Uterus (tissue), 4 donors: Measurements from ENCODE around the gene MRLN. TPM values are rescaled to one million over a fixed set of nuclear protein-coding genes. Genes with fewer than 3 reads are reported as not detected.

Source experiments
- DNase-seq, 2 donors: peaks; one replicate each; pipeline ENCODE4 v3.0.0-alpha.2; 2019 to 2020
- H3K27ac ChIP-seq, 2 donors: fragments of 200-600 bp; sonication (generic); 1 replicate in 1 of 2; 2 replicates in 1 of 2; pipeline ENCODE4 v1.5.1; 2016 to 2018
- H3K27me3 ChIP-seq, 2 donors: fragments of 200-600 bp; sonication (generic); one replicate each; pipeline ENCODE4 v1.5.1; 2018 to 2019; ENCODE audit warnings: control low read depth in 1 of 2
- H3K36me3 ChIP-seq, 2 donors: fragments of 200-600 bp; sonication (generic); one replicate each; pipeline ENCODE4 v1.5.1; 2019; ENCODE audit warnings: control low read depth in 1 of 2
- H3K4me1 ChIP-seq, 2 donors: fragments of 200-600 bp; sonication (generic); one replicate each; pipeline ENCODE4 v1.5.1; 2018 to 2019; ENCODE audit warnings: control low read depth in 1 of 2
- H3K4me3 ChIP-seq, 2 donors: fragments of 200-600 bp; sonication (generic); 1 replicate in 1 of 2; 2 replicates in 1 of 2; pipeline ENCODE4 v1.5.1; 2018 to 2019; ENCODE audit warnings: mild to moderate bottlenecking in 1 of 2
- H3K9me3 ChIP-seq, 2 donors: fragments of 200-600 bp; sonication (generic); one replicate each; pipeline ENCODE4 v1.5.1; 2019; ENCODE audit warnings: control low read depth in 1 of 2
- POLR2A ChIP-seq, 2 donors: fragments of 450-650 bp; IDR thresholded peaks; one replicate each; pipeline ENCODE4 v1.6.1; 2016; ENCODE audit warnings: antibody characterized with exemption in 2 of 2, mild to moderate bottlenecking in 1 of 2, moderate library complexity in 1 of 2
- intact Hi-C: fragments of 100-400 bp; cut with DNase I; formaldehyde crosslinking; loops from one replicate; pipeline ENCODE4 v1.15.1; 2023; ENCODE audit warnings: low total_unique reads
- total RNA-seq, 4 donors: library from RNA; depleted of rRNA in 3 of 4; stranded (reverse); fragments of >200 nt in 3 of 4; gene quantifications; one replicate each; pipeline versions ENCODE4 v1.1.0 to v1.2.4, GENCODE V29; 2014 to 2023
- TF ChIP-seq, protein P1 (sequence below), 4 experiments: fragments of 200-600 bp in 2 of 4; fragments of 450-650 bp in 2 of 4; sonication (generic) in 2 of 4; IDR thresholded peaks; one replicate each; pipeline ENCODE4 v1.5.1; 2016 to 2019; ENCODE audit warnings: antibody characterized with exemption in 4 of 4, mild to moderate bottlenecking in 2 of 4, moderate library complexity in 1 of 4
- donor health status: DM: yes; HTN: yes; CAD: no.

The MRLN gene
- total RNA-seq, 4 donors from 2014 or later = 0.35 TPM; not detected in 3

DNA sequence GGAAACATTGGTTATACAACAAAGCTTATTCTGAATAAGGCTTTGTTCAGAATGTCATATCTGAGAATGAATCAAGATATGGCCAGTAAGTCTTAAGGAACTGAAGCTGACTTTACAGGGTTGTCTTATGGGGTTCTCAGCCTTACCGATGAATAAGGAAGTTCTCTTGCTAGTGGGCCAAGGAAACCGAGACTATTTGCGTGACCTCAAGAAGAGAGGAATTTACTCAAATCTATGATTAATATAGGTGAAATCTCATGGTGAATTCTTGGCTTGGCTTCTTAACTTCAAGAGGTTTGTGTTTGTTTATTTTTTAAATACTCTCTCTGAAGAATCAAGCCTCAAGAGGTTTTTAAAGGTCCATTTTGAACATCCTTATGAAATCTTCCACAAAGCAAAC is 4.7 kb upstream of the MRLN start:
- no peak for TF ChIP-seq POLR2A (IDR thresholded peaks at IDR 0.05)
- TF ChIP-seq, protein P1, sequence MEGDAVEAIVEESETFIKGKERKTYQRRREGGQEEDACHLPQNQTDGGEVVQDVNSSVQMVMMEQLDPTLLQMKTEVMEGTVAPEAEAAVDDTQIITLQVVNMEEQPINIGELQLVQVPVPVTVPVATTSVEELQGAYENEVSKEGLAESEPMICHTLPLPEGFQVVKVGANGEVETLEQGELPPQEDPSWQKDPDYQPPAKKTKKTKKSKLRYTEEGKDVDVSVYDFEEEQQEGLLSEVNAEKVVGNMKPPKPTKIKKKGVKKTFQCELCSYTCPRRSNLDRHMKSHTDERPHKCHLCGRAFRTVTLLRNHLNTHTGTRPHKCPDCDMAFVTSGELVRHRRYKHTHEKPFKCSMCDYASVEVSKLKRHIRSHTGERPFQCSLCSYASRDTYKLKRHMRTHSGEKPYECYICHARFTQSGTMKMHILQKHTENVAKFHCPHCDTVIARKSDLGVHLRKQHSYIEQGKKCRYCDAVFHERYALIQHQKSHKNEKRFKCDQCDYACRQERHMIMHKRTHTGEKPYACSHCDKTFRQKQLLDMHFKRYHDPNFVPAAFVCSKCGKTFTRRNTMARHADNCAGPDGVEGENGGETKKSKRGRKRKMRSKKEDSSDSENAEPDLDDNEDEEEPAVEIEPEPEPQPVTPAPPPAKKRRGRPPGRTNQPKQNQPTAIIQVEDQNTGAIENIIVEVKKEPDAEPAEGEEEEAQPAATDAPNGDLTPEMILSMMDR (IDR thresholded peaks at IDR 0.05) = no peak
- H3K27ac ChIP-seq = no peak overlapping the region
- no peaks in the 10 kb centered on the region for H3K9me3 ChIP-seq
- intact Hi-C loops = no loop called here
- H3K4me1 ChIP-seq = no peaks in the 10 kb centered on the region
- H3K27me3 ChIP-seq = no peaks in the 10 kb centered on the region
- DNase-seq = no peak
- no peaks in the 10 kb centered on the region for H3K36me3 ChIP-seq
- no peak overlapping the region for H3K4me3 ChIP-seq

DNA sequence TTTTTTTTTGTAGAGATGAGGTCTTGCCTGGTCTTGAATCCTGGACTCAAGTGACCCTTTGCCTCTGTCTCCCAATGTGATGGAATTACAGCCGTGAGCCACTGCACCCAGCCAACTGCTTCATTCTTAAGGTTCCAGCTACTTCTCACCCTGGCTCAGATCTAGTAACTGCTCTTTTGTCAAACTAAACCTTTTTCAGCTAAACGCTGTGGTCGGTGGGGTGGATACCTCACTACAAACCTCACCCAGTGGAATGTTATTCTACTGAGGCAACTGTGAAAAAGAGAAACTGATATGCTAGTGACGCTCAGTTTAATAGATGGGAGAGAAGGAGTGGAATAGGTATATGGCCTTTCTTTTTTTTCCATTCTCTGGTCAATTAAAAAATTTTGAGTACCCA is 1.7 kb upstream of the MRLN start:
- no peak for DNase-seq
- Histone ChIP-seq H3K27ac (no peak overlapping the region), H3K9me3 (no peaks in the 10 kb centered on the region), H3K27me3 (no peaks in the 10 kb centered on the region), H3K4me1 (no peaks in the 10 kb centered on the region), H3K4me3 (no peak overlapping the region), H3K36me3 (no peaks in the 10 kb centered on the region)
- TF ChIP-seq, protein P1 (IDR thresholded peaks at IDR 0.05) = no peak
- no peak for TF ChIP-seq POLR2A (IDR thresholded peaks at IDR 0.05)
- intact Hi-C loops = no loop called here

DNA sequence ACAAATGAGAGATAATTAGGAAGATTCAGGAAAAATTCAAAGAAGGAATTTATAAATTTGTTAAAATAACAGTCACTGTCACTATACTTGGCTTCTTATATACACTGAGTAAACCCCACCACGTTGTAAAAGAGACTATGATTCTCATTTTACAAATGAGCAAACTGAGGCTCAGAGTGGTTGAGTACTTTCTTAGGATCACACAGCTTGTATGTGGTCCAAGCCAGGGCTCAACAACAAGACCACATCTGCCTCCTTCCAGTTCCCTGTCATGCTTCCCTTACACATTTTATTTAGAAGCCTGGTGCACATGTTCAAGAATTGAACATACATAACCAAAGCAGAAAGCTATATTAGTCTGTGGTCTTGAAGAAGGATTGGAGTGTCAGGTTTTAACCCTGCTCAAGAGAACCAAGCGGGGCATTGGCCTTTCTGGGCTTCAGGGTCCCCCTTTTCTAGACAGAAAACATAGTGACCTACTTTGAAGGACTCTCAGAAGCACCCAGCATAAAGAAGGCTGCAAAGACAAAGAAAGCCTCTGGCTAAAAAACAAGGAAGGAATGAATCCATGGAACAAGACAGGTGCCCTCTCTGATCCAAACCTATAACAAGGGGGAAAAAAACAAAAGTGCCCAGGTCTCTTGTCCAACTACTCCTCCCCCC is 846 bp downstream of the MRLN start:
- Histone ChIP-seq H3K4me3 (no peak overlapping the region), H3K36me3 (no peaks in the 10 kb centered on the region), H3K27me3 (no peaks in the 10 kb centered on the region), H3K27ac (no peak overlapping the region), H3K9me3 (no peaks in the 10 kb centered on the region), H3K4me1 (no peaks in the 10 kb centered on the region)
- intact Hi-C loops = no loop called here
- TF ChIP-seq, protein P1 (IDR thresholded peaks at IDR 0.05) = no peak
- TF ChIP-seq POLR2A (IDR thresholded peaks at IDR 0.05) = no peak
- no peak for DNase-seq

DNA sequence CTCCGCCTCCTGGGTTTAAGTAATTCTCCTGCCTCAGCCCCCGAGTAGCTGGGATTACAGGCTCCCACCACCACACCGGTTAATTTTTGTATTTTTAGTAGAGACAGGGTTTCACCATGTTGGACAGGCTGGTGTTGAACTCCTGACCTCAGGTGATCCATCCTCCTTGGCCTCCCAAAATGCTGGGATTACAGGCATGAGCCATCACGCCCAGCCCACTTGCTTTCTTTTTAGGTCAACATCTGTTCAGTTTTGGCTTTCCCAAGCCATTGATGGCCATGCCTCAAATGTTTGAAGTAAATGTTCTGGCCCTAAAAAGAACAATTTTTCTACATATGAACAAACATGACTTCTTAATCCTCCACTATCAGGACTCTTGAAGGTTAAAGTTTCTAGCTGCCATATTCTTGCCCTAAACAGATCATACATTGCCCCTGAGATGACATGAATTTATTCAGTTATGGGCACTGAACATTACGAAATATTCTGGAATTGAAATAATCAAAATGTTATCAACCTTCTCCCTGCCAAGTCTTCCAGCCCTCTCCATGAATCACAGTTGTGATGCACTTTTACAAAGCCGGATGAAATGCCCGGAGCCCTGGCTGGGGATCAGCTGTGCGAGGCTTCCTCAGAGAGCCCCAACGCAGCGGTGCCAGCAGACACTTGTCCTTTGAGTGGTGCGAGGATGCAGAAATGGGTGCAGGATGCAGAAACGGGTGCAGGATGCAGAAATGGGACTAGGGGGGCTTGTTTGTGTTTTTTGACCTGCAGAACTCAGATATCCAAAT is 2.9 kb downstream of the MRLN start:
- no peak overlapping the region for H3K4me3 ChIP-seq
- intact Hi-C loops = no loop called here
- DNase-seq = no peak
- H3K36me3 ChIP-seq = no peaks in the 10 kb centered on the region
- no peak overlapping the region for H3K27ac ChIP-seq
- H3K27me3 ChIP-seq = no peaks in the 10 kb centered on the region
- TF ChIP-seq POLR2A (IDR thresholded peaks at IDR 0.05) = no peak
- TF ChIP-seq, protein P1 (IDR thresholded peaks at IDR 0.05) = no peak
- no peaks in the 10 kb centered on the region for H3K9me3 ChIP-seq
- H3K4me1 ChIP-seq = no peaks in the 10 kb centered on the region

DNA sequence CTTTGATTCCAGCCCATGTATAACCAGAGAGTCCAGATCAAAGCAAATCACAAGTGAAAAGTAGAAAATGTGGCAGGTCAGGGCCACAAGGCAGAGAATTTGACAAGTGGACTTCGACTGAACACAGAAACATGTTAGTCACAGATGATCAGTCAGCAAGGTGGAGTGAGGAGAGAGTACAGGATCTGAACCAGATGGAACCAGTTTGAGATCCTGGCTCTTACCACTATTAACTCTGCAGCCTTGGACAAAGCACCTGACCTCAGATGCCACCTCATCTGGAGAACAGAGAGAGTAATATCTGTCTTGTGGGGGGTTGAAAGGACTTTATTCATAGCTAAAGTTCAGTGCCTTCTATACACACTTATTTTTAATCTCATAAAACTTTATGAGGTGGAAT is 4.4 kb downstream of the MRLN start:
- Histone ChIP-seq H3K4me3 (no peak overlapping the region), H3K27ac (no peak overlapping the region), H3K36me3 (no peaks in the 10 kb centered on the region), H3K27me3 (no peaks in the 10 kb centered on the region), H3K4me1 (no peaks in the 10 kb centered on the region), H3K9me3 (no peaks in the 10 kb centered on the region)
- no peak for DNase-seq
- intact Hi-C loops = no loop called here
- TF ChIP-seq POLR2A (IDR thresholded peaks at IDR 0.05) = no peak
- TF ChIP-seq, protein P1 (IDR thresholded peaks at IDR 0.05) = no peak
